Measurements from ENCODE around the gene PMFBP1. TPM values are rescaled to one million over a fixed set of nuclear protein-coding genes. Genes with fewer than 3 reads are reported as not detected.

Gene PMFBP1
- total and polyA plus RNA-seq, 12 donors = 0.26 to 1.6 (median 0.45) TPM; not detected in 8

DNA sequence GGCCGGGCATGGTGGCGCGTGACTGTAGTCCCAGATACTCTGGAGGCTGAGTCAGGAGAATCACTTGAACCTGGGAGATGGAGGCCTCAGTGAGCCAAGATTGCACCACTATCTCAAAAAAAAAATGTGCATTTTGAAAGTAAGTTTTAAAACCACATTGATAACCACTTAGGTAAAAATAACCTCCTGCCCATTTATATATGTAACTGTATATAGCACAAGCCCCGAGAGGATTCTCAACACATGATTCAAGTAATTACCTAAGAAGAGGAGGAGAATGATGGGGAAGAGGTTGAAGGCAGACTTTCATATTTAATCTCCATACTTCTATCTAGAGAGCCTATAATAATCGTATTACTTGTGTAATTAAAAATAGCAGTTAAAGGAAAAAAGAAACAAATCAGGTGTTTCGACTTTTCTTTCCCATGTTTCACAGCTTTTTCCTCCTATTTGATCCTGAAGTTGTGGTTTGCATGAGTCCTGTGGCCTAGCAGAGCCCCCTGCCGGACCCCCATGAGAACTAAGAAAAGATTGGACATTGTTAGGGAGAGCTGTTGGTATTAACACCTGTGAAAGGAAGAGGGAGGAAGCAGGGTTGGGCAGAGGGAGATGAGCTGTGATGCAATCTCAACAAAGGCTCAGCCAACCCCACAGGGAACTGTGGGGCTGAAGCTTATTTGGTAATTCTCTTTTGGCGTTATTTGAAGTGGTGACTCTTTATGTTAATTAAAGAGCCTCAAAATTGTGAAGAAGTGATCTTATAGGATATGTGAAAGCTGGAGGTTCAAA, 22.1 kb downstream of the PMFBP1 start:
- Histone ChIP-seq H3K27ac (no peak overlapping the region), H3K36me3 (no peaks in the 10 kb centered on the region), H3K9me3 (peaks cover 0 to 20% (median 0%) of the 10 kb centered on the region in 11 donors), H3K4me1 (no peaks in the 10 kb centered on the region), H3K4me3 (no peak overlapping the region), H3K27me3 (no peaks in the 10 kb centered on the region)
- intact Hi-C loops (cut with DNase I) = no loop called here
- DNase-seq (no peak), ATAC-seq (no peak)
- 72 to 74% methylated on average over 8 of the region's 8 CpGs for WGBS, 2 donors
- TF ChIP-seq, protein P1, sequence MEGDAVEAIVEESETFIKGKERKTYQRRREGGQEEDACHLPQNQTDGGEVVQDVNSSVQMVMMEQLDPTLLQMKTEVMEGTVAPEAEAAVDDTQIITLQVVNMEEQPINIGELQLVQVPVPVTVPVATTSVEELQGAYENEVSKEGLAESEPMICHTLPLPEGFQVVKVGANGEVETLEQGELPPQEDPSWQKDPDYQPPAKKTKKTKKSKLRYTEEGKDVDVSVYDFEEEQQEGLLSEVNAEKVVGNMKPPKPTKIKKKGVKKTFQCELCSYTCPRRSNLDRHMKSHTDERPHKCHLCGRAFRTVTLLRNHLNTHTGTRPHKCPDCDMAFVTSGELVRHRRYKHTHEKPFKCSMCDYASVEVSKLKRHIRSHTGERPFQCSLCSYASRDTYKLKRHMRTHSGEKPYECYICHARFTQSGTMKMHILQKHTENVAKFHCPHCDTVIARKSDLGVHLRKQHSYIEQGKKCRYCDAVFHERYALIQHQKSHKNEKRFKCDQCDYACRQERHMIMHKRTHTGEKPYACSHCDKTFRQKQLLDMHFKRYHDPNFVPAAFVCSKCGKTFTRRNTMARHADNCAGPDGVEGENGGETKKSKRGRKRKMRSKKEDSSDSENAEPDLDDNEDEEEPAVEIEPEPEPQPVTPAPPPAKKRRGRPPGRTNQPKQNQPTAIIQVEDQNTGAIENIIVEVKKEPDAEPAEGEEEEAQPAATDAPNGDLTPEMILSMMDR (IDR thresholded peaks at IDR 0.05) = no peak

- H3K27me3 ChIP-seq = peaks cover 0 to 16% (median 0%) of the 10 kb centered on the region in 7 donors
- H3K27ac ChIP-seq = no peak overlapping the region
- TF ChIP-seq, protein P1 (IDR thresholded peaks at IDR 0.05) = no peak
- no peak overlapping the region for H3K4me3 ChIP-seq
- ATAC-seq = no peak
- DNase-seq = no peak
- intact Hi-C loops (cut with DNase I) = no loop called here
- WGBS, 2 donors = 66 to 73% methylated on average over 1 of the region's 1 CpG
- H3K9me3 ChIP-seq = peaks cover 0 to 14% (median 0%) of the 10 kb centered on the region in 11 donors
- H3K4me1 ChIP-seq = no peaks in the 10 kb centered on the region
- no peaks in the 10 kb centered on the region for H3K36me3 ChIP-seq
Observed at GRCh38 chr16:72142476-72142875, 29.5 kb downstream of the PMFBP1 start.

- no peak for ATAC-seq
- DNase-seq = no peak
- TF ChIP-seq, protein P1 (IDR thresholded peaks at IDR 0.05) = no peak
- H3K27ac ChIP-seq = no peak overlapping the region
- H3K4me1 ChIP-seq = no peaks in the 10 kb centered on the region
- WGBS, 2 donors = 94 to 97% methylated on average over 2 of the region's 2 CpGs
- intact Hi-C loops (cut with DNase I) = loop anchor here in 1 of 10 donors (5.0 kb wide), 1 partner anchor 42 kb away; no protein-coding TSS in a partner anchor
- H3K36me3 ChIP-seq = no peaks in the 10 kb centered on the region
- no peaks in the 10 kb centered on the region for H3K9me3 ChIP-seq
- H3K4me3 ChIP-seq = no peak overlapping the region
- H3K27me3 ChIP-seq = peaks cover 0 to 17% (median 0%) of the 10 kb centered on the region in 7 donors
Observed at GRCh38 chr16:72139908-72140307, 32.0 kb downstream of the PMFBP1 start.

DNA sequence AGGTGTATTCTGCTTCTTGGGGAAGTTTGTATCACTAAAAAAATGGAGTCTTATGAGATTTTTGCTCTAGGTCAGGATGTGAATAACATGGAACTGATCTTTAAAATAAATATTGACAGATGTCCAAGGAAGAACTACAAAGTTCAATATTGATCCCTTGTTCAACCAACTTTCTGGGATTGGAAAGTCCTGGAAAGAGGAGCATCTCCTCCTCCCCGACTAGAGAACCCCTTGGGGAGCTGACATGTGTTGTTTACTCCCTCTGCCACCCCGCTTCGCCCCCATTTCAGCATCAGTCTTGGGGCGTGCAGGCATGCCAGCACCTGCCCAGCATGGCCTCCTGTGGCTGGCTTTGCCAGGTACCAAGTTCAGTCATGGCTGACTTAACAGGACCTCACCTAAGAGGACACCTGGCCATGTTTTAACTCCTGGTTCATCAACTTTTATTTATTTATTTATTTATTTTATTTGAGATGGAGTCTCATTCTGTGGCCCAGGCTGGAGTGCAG, 33.8 kb downstream of the PMFBP1 start:
- WGBS, 2 donors = 80 to 85% methylated on average over 4 of the region's 4 CpGs

More for the DNA sequence above, 33.8 kb downstream of the PMFBP1 start:
- no peak for DNase-seq
- intact Hi-C loops (cut with DNase I) = loop anchor here in 1 of 10 donors (5.0 kb wide), 1 partner anchor 44 kb away; no protein-coding TSS in a partner anchor
- H3K27me3 ChIP-seq = peaks cover 0 to 15% (median 0%) of the 10 kb centered on the region in 7 donors
- H3K27ac ChIP-seq = no peak overlapping the region
- no peaks in the 10 kb centered on the region for H3K9me3 ChIP-seq
- no peak overlapping the region for H3K4me3 ChIP-seq
- TF ChIP-seq, protein P1 (IDR thresholded peaks at IDR 0.05) = no peak
- ATAC-seq = no peak
- H3K36me3 ChIP-seq = no peaks in the 10 kb centered on the region
- H3K4me1 ChIP-seq = no peaks in the 10 kb centered on the region

Measured in heart right ventricle (tissue), 16 donors.